Measurements from ENCODE around the gene JAML.

DNA sequence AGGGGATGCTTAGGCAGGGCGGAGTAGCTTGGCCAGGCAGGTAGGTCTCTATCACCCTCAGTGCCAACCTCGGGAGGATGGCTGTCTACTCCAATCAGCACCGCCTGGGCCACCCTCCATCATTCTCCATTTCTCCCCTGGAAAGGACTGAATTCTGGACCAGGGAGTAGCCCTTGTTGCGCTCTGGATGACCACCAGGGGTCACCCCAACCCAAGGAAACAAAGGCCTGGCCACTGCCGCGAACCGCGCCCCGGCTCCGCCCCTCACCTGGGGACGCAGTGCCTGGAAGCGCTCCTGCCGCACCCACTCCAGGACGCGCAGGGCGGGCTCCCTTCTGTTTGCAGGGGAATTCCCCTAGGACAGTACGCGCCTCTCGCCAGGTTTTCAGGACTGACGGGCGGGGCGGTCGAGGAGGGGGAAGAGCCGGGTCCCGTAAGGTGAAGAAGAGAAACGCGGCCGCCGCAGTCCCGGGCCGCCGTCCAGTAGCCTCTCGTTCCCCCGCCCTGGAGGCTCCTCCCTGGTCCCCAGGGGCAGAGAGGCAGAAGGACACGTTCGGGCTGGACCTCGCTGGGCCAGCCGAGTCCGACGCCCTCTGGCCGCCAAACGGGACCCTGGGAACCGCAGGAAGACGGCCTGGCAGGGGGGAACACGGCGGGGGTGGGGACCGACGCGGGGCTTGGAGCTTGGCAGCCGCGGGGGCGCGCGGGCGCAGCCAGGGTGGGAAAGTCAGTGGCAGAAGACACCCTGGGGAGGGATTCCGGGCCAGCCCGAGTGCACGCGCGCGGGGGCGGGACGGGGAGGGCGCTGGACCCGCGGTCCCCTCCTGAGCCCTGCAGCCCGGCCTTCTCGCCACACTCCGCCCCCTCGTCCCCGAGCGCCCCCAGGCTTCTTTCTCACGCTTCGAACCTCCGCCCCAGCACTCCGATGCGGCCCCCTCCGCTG is 79.3 kb downstream of the JAML start:
- TF ChIP-seq, protein P1, sequence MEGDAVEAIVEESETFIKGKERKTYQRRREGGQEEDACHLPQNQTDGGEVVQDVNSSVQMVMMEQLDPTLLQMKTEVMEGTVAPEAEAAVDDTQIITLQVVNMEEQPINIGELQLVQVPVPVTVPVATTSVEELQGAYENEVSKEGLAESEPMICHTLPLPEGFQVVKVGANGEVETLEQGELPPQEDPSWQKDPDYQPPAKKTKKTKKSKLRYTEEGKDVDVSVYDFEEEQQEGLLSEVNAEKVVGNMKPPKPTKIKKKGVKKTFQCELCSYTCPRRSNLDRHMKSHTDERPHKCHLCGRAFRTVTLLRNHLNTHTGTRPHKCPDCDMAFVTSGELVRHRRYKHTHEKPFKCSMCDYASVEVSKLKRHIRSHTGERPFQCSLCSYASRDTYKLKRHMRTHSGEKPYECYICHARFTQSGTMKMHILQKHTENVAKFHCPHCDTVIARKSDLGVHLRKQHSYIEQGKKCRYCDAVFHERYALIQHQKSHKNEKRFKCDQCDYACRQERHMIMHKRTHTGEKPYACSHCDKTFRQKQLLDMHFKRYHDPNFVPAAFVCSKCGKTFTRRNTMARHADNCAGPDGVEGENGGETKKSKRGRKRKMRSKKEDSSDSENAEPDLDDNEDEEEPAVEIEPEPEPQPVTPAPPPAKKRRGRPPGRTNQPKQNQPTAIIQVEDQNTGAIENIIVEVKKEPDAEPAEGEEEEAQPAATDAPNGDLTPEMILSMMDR (conservative IDR thresholded peaks at IDR 0.05; ENCODE audit: low read length): peak; percentile 86
- no peak for TF ChIP-seq EZH2phosphoT487 (IDR thresholded peaks at IDR 0.05; ENCODE audit: borderline replicate concordance)
